Fibroblast of lung (primary cell): Measurements from ENCODE around the gene GSE1. TPM values are rescaled to one million over a fixed set of nuclear protein-coding genes. Genes with fewer than 3 reads are reported as not detected.

Source experiments
- DNase-seq, 2 donors: peaks; one replicate each; pipeline versions ENCODE4 v3.0.0 to v3.0.0-alpha.2; 2010; ENCODE audit warnings: low read depth in 2 of 2
- H2AFZ ChIP-seq: 2 replicates; pipeline ENCODE4 v1.5.1; 2012; ENCODE audit warnings: low read length, control low read depth, inconsistent platforms
- H3K27ac ChIP-seq: 2 replicates; pipeline ENCODE4 v1.5.1; 2011; ENCODE audit warnings: low read length, control low read depth; ENCODE audit not compliant: insufficient read depth
- H3K27me3 ChIP-seq: 2 replicates; pipeline ENCODE4 v1.5.1; 2011; ENCODE audit warnings: mild to moderate bottlenecking, low read length; ENCODE audit not compliant: control insufficient read depth, insufficient read depth
- H3K36me3 ChIP-seq: 2 replicates; pipeline ENCODE4 v1.5.1; 2011; ENCODE audit warnings: low read length; ENCODE audit not compliant: control insufficient read depth, insufficient read depth
- H3K4me1 ChIP-seq: 2 replicates; pipeline ENCODE4 v1.5.1; 2011; ENCODE audit warnings: low read length; ENCODE audit not compliant: control insufficient read depth, insufficient read depth; ENCODE audit errors: extremely low read depth
- H3K4me2 ChIP-seq: 2 replicates; pipeline ENCODE4 v1.5.1; 2011; ENCODE audit warnings: low read length, control low read depth; ENCODE audit not compliant: insufficient read depth; ENCODE audit errors: extremely low read depth
- H3K4me3 ChIP-seq, 4 experiments: fragments of 200-600 bp in 1 of 4; sonication (generic) in 1 of 4; replicated peaks in 1 of 4; 2 replicates each; pipeline ENCODE4 v1.5.1; 2011 to 2016; ENCODE audit warnings: low read length in 4 of 4, low read depth in 3 of 4, mild to moderate bottlenecking in 3 of 4, control low read depth in 2 of 4, inconsistent platforms in 1 of 4, mixed read lengths in 1 of 4; ENCODE audit not compliant: insufficient read depth in 1 of 4; ENCODE audit errors: control extremely low read depth in 1 of 4
- H3K79me2 ChIP-seq: 2 replicates; pipeline ENCODE4 v1.5.1; 2012; ENCODE audit warnings: mild to moderate bottlenecking, low read length, inconsistent platforms; ENCODE audit not compliant: control insufficient read depth, insufficient read depth
- H3K9ac ChIP-seq: 2 replicates; pipeline ENCODE4 v1.5.1; 2011; ENCODE audit warnings: mild to moderate bottlenecking, low read length, control low read depth; ENCODE audit not compliant: insufficient read depth
- H3K9me3 ChIP-seq: 2 replicates; pipeline ENCODE4 v1.5.1; 2012; ENCODE audit warnings: low read depth, low read length; ENCODE audit not compliant: control insufficient read depth, insufficient read depth
- H4K20me1 ChIP-seq: 2 replicates; pipeline ENCODE4 v1.5.1; 2011; ENCODE audit warnings: low read length; ENCODE audit not compliant: control insufficient read depth, insufficient read depth; ENCODE audit errors: extremely low read depth
- EZH2 ChIP-seq: IDR thresholded peaks from 2 replicates; pipeline ENCODE4 v1.5.1; 2012; ENCODE audit warnings: low read length, control low read depth, mild to moderate bottlenecking; ENCODE audit errors: missing control alignments
- polyA plus RNA-seq, 2 donors: library from polyadenylated mRNA; depleted of rRNA in 1 of 2; stranded (reverse) in 1 of 2; unstranded in 1 of 2; fragments of >200 nt; gene quantifications; 2 replicates each; pipeline ENCODE4 v1.2.1, GENCODE V29; 2011 to 2012; ENCODE audit warnings: missing spikeins in 1 of 2
- total RNA-seq: library from RNA; depleted of rRNA; stranded (reverse); fragments of >200 nt; gene quantifications from 2 replicates; pipeline ENCODE4 v1.2.1, GENCODE V29; 2014
- TF ChIP-seq, protein P1 (sequence below), 2 donors: IDR thresholded peaks in 1 of 2; conservative IDR thresholded peaks in 1 of 2; 1 replicate in 1 of 2; 2 replicates in 1 of 2; pipeline ENCODE4 v1.5.1; 2011 to 2012; ENCODE audit warnings: low read length in 2 of 2, control low read depth in 1 of 2, inconsistent platforms in 1 of 2, low read depth in 1 of 2, mild to moderate bottlenecking in 1 of 2

The GSE1 gene
- total and polyA plus RNA-seq, 2 donors (not counting 1 experiment from before 2014, with no cell fraction given) = 11.0 to 35.7 TPM

DNA sequence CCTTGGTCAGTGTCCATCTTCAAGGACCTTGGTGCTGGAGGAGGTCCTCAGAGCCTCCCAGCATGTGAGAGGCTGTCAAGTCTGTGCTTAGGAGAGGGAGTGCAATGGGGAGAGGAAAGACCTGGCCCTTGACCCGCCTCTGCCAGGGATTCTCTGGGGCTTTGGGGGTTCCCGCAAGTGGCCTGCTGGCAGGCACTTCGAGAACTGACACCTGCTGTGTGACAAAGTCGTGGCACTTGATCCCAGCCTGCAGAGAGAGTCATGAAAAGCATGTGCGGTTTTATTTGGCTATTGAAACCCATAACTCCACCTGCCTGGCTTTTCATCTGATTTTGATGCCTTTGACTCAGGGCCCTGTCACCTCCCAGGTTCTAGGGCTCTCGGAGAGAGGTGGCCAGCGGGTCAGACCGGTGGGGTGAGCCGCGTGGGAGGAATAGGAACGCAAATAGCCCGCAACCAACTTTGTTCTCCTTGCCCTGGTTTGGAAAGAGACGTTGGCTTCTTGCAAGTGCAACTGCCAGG lies 42.8 kb upstream of the GSE1 start:
- Histone ChIP-seq H3K4me1 (peaks cover 19% of the 10 kb centered on the region), H2AFZ (no peak overlapping the region), H3K79me2 (peaks cover 30% of the 10 kb centered on the region), H3K27ac (no peak overlapping the region), H3K36me3 (no peaks in the 10 kb centered on the region), H3K9me3 (no peaks in the 10 kb centered on the region), H4K20me1 (no peaks in the 10 kb centered on the region), H3K4me3 (no peak overlapping the region), H3K4me2 (no peak overlapping the region), H3K27me3 (no peaks in the 10 kb centered on the region), H3K9ac (no peak overlapping the region)
- DNase-seq = no peak
- no peak for TF ChIP-seq EZH2
- TF ChIP-seq, protein P1, sequence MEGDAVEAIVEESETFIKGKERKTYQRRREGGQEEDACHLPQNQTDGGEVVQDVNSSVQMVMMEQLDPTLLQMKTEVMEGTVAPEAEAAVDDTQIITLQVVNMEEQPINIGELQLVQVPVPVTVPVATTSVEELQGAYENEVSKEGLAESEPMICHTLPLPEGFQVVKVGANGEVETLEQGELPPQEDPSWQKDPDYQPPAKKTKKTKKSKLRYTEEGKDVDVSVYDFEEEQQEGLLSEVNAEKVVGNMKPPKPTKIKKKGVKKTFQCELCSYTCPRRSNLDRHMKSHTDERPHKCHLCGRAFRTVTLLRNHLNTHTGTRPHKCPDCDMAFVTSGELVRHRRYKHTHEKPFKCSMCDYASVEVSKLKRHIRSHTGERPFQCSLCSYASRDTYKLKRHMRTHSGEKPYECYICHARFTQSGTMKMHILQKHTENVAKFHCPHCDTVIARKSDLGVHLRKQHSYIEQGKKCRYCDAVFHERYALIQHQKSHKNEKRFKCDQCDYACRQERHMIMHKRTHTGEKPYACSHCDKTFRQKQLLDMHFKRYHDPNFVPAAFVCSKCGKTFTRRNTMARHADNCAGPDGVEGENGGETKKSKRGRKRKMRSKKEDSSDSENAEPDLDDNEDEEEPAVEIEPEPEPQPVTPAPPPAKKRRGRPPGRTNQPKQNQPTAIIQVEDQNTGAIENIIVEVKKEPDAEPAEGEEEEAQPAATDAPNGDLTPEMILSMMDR (conservative IDR thresholded peaks at IDR 0.05 in 1 of 2, IDR thresholded peaks at IDR 0.05 in 1 of 2; ENCODE audit: low read depth in 1 of 2, low read length in 2 of 2) = no peak

DNA sequence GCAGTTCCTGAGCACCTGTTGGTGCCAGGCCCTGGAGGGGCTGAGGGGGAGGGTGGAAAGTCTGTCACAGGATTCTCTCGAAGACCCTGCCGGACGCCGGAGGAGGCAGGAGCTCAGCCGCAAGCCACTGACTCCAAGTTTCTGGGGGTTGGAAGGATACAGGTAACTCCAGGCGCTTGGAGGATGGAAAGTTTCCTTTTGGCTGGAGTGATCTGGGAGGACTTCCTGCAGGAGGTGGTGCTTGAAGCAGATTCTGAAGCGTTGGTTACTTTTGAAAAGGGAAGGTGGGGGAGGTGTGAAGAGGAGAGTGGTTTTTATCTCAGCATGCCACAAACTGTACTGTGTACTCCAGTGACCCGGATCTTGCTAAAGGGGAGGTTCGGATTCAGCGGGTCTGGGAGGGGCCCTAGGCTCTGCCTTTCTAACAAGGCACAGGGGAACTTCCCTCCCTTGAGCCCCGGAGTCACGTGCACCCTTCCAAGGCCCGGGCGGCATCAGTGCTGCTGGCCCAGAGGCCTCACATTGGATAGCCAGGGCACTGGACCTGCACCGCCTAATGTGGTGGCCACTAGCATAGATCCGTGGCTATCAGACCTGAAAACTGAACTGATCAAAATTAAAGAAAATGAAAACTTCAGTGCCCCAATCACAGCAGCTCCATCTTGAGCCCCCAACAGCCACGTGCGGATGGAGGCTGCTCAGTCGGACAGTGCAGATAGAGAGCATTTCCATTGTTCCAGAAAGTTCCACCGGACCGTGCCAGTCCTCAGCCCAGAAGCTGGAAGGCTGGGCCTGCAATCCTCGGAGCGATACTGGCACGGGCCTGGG lies 42.2 kb upstream of the GSE1 start:
- Histone ChIP-seq H3K27ac (no peak overlapping the region), H3K27me3 (no peaks in the 10 kb centered on the region), H4K20me1 (no peaks in the 10 kb centered on the region), H3K4me3 (no peak overlapping the region), H3K4me2 (no peak overlapping the region), H3K9me3 (no peaks in the 10 kb centered on the region), H3K36me3 (no peaks in the 10 kb centered on the region), H2AFZ (no peak overlapping the region), H3K9ac (no peak overlapping the region), H3K4me1 (peaks cover 19% of the 10 kb centered on the region), H3K79me2 (peaks cover 25% of the 10 kb centered on the region)
- DNase-seq = no peak
- no peak for TF ChIP-seq EZH2
- TF ChIP-seq, protein P1 (conservative IDR thresholded peaks at IDR 0.05 in 1 of 2, IDR thresholded peaks at IDR 0.05 in 1 of 2; ENCODE audit: low read depth in 1 of 2, low read length in 2 of 2) = no peak

DNA sequence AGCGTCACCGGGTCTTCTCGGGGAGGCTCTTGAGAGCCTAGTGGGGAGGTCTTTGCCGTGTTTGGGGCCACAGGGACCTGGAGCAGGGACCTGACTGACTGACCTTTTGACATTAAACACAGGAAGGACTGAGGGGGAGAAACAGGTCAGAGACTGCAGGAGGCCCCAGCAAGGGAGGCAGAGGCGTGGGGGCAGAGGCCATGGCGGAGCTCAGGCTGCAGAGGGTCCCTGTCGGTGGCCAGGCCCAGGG lies 41.6 kb upstream of the GSE1 start:
- Histone ChIP-seq H3K27me3 (no peaks in the 10 kb centered on the region), H3K4me3 (no peak overlapping the region), H3K27ac (no peak overlapping the region), H2AFZ (no peak overlapping the region), H3K79me2 (peaks cover 28% of the 10 kb centered on the region), H3K9ac (no peak overlapping the region), H3K4me1 (peaks cover 19% of the 10 kb centered on the region), H4K20me1 (no peaks in the 10 kb centered on the region), H3K4me2 (no peak overlapping the region), H3K9me3 (no peaks in the 10 kb centered on the region), H3K36me3 (no peaks in the 10 kb centered on the region)
- DNase-seq = no peak
- TF ChIP-seq EZH2 = no peak
- TF ChIP-seq, protein P1 (conservative IDR thresholded peaks at IDR 0.05 in 1 of 2, IDR thresholded peaks at IDR 0.05 in 1 of 2; ENCODE audit: low read depth in 1 of 2, low read length in 2 of 2) = no peak
